Vagina (tissue), 2 donors: ENCODE measurements around the gene GSK3A.

ENCODE experiments used
- POLR2A ChIP-seq, 2 donors: fragments of 450-650 bp; IDR thresholded peaks; one replicate each; pipeline ENCODE4 v1.6.1; 2017; ENCODE audit warnings: antibody characterized with exemption in 2 of 2, mild to moderate bottlenecking in 2 of 2, moderate library complexity in 2 of 2
- POLR2AphosphoS5 ChIP-seq, 2 donors: sonication (generic); formaldehyde crosslinking; IDR thresholded peaks; one replicate each; pipeline ENCODE4 v1.9.0; 2017; ENCODE audit warnings: antibody characterized with exemption in 2 of 2, mild to moderate bottlenecking in 2 of 2, low read depth in 1 of 2; ENCODE audit not compliant: insufficient read depth in 1 of 2
- TF ChIP-seq, protein P1 (sequence below), 3 experiments: fragments of 450-650 bp in 2 of 3; fragments of 200-600 bp in 1 of 3; sonication (generic) in 1 of 3; IDR thresholded peaks; one replicate each; pipeline ENCODE4 v1.5.1; 2017 to 2019; ENCODE audit warnings: antibody characterized with exemption in 3 of 3, mild to moderate bottlenecking in 2 of 3, moderate library complexity in 2 of 3

- TF ChIP-seq POLR2A (IDR thresholded peaks at IDR 0.05) = no peak
- TF ChIP-seq, protein P1, sequence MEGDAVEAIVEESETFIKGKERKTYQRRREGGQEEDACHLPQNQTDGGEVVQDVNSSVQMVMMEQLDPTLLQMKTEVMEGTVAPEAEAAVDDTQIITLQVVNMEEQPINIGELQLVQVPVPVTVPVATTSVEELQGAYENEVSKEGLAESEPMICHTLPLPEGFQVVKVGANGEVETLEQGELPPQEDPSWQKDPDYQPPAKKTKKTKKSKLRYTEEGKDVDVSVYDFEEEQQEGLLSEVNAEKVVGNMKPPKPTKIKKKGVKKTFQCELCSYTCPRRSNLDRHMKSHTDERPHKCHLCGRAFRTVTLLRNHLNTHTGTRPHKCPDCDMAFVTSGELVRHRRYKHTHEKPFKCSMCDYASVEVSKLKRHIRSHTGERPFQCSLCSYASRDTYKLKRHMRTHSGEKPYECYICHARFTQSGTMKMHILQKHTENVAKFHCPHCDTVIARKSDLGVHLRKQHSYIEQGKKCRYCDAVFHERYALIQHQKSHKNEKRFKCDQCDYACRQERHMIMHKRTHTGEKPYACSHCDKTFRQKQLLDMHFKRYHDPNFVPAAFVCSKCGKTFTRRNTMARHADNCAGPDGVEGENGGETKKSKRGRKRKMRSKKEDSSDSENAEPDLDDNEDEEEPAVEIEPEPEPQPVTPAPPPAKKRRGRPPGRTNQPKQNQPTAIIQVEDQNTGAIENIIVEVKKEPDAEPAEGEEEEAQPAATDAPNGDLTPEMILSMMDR (IDR thresholded peaks at IDR 0.05) = no peak
- no peak for TF ChIP-seq POLR2AphosphoS5 (IDR thresholded peaks at IDR 0.05; ENCODE audit: insufficient read depth in 1 of 2, low read depth in 1 of 2)
Observed at GRCh38 chr19:42193294-42193693, 49.1 kb downstream of the GSK3A start.
